GM18907 (cell line): ENCODE data around the gene GPR180.

Experiments used
- ATAC-seq: cut with Tn5 transposase; IDR thresholded peaks from one replicate; pipeline ENCODE4 v1.9.1; 2021; ENCODE audit warnings: mild to moderate bottlenecking, moderate library complexity; ENCODE audit not compliant: unreplicated experiment

The GPR180 gene

GRCh38 chr13:94683409-94683808 is 81.8 kb downstream of the GPR180 start:
- no peak for ATAC-seq
